DOHH2 (cell line): ENCODE measurements around the gene DMGDH.

Experiments
- CTCF ChIP-seq: fragments of 200-600 bp; sonication (generic); IDR thresholded peaks from one replicate; pipeline ENCODE4 v1.5.1; 2014; ENCODE audit warnings: antibody characterized with exemption, mild to moderate bottlenecking, low read depth, low read length; ENCODE audit not compliant: poor library complexity, severe bottlenecking
- EZH2phosphoT487 ChIP-seq: fragments of 200-600 bp; sonication (generic); IDR thresholded peaks from 2 replicates; pipeline ENCODE4 v1.6.1; 2017; ENCODE audit warnings: borderline replicate concordance, mild to moderate bottlenecking, antibody characterized with exemption, low read length, moderate library complexity, mixed read lengths

DNA sequence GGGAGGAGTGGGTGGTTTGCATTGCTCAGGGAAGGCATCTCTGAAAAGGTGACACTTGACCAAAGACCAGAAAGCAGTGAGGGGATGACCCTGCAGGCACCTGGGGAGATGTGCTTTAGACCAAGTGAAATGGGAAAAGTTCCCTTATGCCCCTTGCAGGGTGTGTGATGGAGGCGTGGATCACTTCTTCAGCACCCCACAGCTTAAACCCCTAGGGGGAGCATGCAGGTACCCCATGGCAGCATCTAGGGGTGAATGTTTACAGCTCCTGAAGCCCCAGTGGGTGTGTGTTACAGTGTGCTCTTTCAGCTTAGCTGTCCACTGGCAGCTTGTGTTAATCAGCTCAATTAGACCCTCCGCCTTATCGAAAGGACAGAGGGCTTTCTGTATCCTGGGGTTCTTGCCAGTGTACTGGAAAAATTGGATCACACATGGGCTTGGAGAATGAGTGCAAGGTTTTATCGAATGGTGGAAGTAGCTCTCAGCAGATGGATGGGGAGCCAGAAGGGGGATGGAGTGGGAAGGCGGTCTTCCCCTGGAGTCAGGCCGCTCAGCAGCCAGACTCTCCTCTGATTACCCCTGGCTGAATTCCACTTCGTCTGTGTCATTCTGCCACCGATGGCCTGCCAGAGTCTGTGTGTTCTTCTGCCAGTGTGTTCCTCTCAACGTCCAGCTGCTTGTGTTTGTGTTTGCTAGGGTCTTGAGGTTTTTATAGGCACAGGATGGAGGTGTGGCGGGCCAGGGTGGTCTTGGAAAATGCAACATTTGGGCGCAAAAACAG lies 6.4 kb upstream of the DMGDH start:
- TF ChIP-seq CTCF, result no peak
- no peak for TF ChIP-seq EZH2phosphoT487
